T-helper 2 cell treated with Interferon-gamma antibody and Interleukin-4, amounts not matched to agents 5 μg/mL and 100 μg/mL, for 36 hours (primary cell): Measurements from ENCODE around the gene DAAM1.

Experiments used
- DNase-seq: peaks from one replicate; pipeline ENCODE4 v3.0.0; 2021; ENCODE audit warnings: low spot score
- H3K27ac Mint-ChIP-seq: one replicate; pipeline ENCODE4 v1.8.0; 2021; ENCODE audit warnings: mild to moderate bottlenecking, mixed read lengths
- H3K27me3 Mint-ChIP-seq: one replicate; pipeline ENCODE4 v1.8.0; 2021; ENCODE audit warnings: low read depth, mixed read lengths
- H3K36me3 Mint-ChIP-seq: one replicate; pipeline ENCODE4 v1.8.0; 2021; ENCODE audit warnings: low read depth, mixed read lengths
- H3K4me1 Mint-ChIP-seq: one replicate; pipeline ENCODE4 v1.8.0; 2021; ENCODE audit warnings: low read depth, mixed read lengths
- H3K4me3 Mint-ChIP-seq: one replicate; pipeline ENCODE4 v1.8.0; 2022; ENCODE audit warnings: mild to moderate bottlenecking, moderate library complexity, mixed read lengths
- H3K9me3 Mint-ChIP-seq: one replicate; pipeline ENCODE4 v1.8.0; 2021; ENCODE audit warnings: mixed read lengths

The DAAM1 gene

DNA sequence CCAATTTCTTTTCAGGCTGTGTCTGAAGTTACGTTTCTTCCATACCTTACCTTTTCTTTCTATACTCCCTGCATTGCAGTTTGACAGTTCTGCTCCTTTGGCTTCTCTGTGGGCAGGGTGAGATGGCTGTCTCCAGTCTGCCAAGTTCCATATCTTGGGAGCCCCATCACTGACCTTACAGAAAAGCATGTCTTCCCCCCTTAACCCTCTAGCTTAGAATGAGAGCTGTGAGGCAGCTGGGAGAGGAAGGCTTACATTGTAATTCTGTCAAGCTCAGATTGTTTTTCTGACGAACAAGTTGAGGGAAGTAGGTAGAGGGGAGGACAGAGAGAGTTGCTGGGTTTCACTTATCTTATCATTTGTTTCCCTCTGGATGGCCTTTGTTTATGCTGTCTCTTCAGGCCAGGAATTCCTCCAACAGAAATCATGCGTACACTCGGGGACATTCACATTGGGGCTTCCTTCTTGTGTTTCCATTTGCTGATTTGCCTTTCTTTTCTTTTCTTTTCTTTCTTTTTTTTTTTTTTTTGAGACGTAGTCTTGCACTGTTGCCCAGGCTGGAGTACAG is 9.3 kb downstream of the DAAM1 start:
- no peaks in the 10 kb centered on the region for H3K36me3 Mint-ChIP-seq
- no peak overlapping the region for H3K27ac Mint-ChIP-seq
- H3K27me3 Mint-ChIP-seq = peaks cover 3% of the 10 kb centered on the region
- peaks cover 8% of the 10 kb centered on the region for H3K4me1 Mint-ChIP-seq
- no peak overlapping the region for H3K4me3 Mint-ChIP-seq
- no peaks in the 10 kb centered on the region for H3K9me3 Mint-ChIP-seq
- DNase-seq = no peak

GRCh38 chr14:59199205-59199604 is 10.7 kb downstream of the DAAM1 start:
- no peak overlapping the region for H3K4me3 Mint-ChIP-seq
- H3K36me3 Mint-ChIP-seq = no peaks in the 10 kb centered on the region
- no peak for DNase-seq
- H3K27ac Mint-ChIP-seq = no peak overlapping the region
- H3K27me3 Mint-ChIP-seq = no peaks in the 10 kb centered on the region
- peaks cover 6% of the 10 kb centered on the region for H3K4me1 Mint-ChIP-seq
- no peaks in the 10 kb centered on the region for H3K9me3 Mint-ChIP-seq

DNA sequence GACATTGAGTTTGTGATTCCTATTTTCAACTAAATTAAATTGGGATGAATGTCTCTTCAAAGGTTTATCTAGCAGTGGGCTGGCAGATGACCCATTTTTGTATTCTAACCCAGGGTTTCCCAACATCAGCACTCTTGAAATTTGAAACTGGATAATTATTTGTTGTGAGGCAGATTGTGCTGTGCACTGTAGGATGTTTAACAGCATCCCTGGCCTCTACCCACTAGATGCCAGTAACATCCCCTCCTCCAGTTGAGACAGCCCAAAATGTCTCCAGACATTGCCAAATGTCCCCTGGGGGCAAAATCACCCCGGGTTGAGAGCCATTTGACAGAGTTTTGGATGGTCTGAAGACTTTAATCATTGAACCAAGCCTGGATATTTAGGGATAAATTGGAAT is 11.1 kb downstream of the DAAM1 start:
- no peak for DNase-seq
- Mint-ChIP-seq H3K4me1 (peaks cover 6% of the 10 kb centered on the region), H3K27me3 (no peaks in the 10 kb centered on the region), H3K4me3 (no peak overlapping the region), H3K27ac (no peak overlapping the region), H3K36me3 (no peaks in the 10 kb centered on the region), H3K9me3 (no peaks in the 10 kb centered on the region)

DNA sequence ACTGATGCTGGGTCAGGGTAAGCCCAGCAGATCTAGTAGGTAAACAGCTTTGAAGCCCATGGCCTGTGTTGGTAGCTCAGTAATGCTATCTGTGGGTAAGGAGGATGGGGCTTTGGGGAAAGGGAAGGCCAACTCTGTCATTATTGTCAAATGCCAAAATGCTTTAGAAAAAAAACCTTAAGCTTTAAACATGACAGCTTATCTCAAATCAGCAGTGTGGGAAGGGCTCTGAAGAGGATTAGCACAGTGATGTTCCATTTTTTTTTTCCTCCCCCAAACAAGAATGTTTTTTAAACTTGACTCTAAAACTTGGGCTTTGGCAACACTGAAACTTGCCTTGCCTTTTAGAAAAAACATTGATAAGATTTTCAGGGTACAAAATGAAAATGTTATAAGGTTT is 11.7 kb downstream of the DAAM1 start:
- no peak overlapping the region for H3K27ac Mint-ChIP-seq
- peaks cover 6% of the 10 kb centered on the region for H3K4me1 Mint-ChIP-seq
- H3K9me3 Mint-ChIP-seq = no peaks in the 10 kb centered on the region
- DNase-seq = no peak
- H3K27me3 Mint-ChIP-seq = no peaks in the 10 kb centered on the region
- no peaks in the 10 kb centered on the region for H3K36me3 Mint-ChIP-seq
- no peak overlapping the region for H3K4me3 Mint-ChIP-seq

- DNase-seq = no peak
- Mint-ChIP-seq H3K9me3 (no peaks in the 10 kb centered on the region), H3K4me3 (no peak overlapping the region), H3K27me3 (no peaks in the 10 kb centered on the region), H3K27ac (no peak overlapping the region), H3K36me3 (no peaks in the 10 kb centered on the region), H3K4me1 (peaks cover 6% of the 10 kb centered on the region)
Observed at GRCh38 chr14:59202031-59202430, 13.6 kb downstream of the DAAM1 start.

GRCh38 chr14:59204305-59204704 is 15.8 kb downstream of the DAAM1 start:
- H3K27me3 Mint-ChIP-seq = no peaks in the 10 kb centered on the region
- no peak overlapping the region for H3K27ac Mint-ChIP-seq
- H3K4me3 Mint-ChIP-seq = no peak overlapping the region
- H3K4me1 Mint-ChIP-seq = peaks cover 7% of the 10 kb centered on the region
- H3K9me3 Mint-ChIP-seq = no peaks in the 10 kb centered on the region
- H3K36me3 Mint-ChIP-seq = no peaks in the 10 kb centered on the region
- DNase-seq = no peak

- DNase-seq = no peak
- no peak overlapping the region for H3K4me3 Mint-ChIP-seq
- H3K9me3 Mint-ChIP-seq = no peaks in the 10 kb centered on the region
- H3K4me1 Mint-ChIP-seq = peaks cover 4% of the 10 kb centered on the region
- no peak overlapping the region for H3K27ac Mint-ChIP-seq
- peaks cover 3% of the 10 kb centered on the region for H3K27me3 Mint-ChIP-seq
- no peaks in the 10 kb centered on the region for H3K36me3 Mint-ChIP-seq
Observed at GRCh38 chr14:59206892-59207291, 18.4 kb downstream of the DAAM1 start.

DNA sequence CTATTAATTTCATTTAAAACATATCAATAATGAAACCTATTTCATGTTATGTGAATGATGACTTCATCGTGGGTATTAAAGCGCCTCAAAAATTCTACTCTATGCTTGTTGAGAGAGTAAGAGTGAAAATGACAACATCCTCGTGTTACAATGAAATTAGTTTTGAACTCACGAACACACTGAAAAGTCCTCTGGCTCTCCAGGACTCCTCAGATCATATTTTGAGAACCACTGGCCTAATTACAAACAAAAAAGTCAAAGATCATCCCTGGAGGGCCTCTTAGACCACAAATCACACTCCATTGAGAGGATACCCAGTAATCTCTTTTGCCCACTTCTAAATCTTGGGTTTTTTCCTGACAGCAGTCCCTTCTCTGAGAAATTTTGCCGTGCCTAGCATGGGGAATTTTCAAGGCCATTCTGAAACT is 19.1 kb downstream of the DAAM1 start:
- no peak for DNase-seq
- no peaks in the 10 kb centered on the region for H3K9me3 Mint-ChIP-seq
- no peaks in the 10 kb centered on the region for H3K36me3 Mint-ChIP-seq
- H3K27ac Mint-ChIP-seq = no peak overlapping the region
- H3K4me1 Mint-ChIP-seq = peaks cover 1% of the 10 kb centered on the region
- H3K4me3 Mint-ChIP-seq = no peak overlapping the region
- H3K27me3 Mint-ChIP-seq = peaks cover 3% of the 10 kb centered on the region

GRCh38 chr14:59208224-59208814 is 19.9 kb downstream of the DAAM1 start:
- H3K27me3 Mint-ChIP-seq = peaks cover 3% of the 10 kb centered on the region
- no peak overlapping the region for H3K4me3 Mint-ChIP-seq
- H3K4me1 Mint-ChIP-seq = peaks cover 1% of the 10 kb centered on the region
- DNase-seq = no peak
- no peaks in the 10 kb centered on the region for H3K9me3 Mint-ChIP-seq
- no peaks in the 10 kb centered on the region for H3K36me3 Mint-ChIP-seq
- no peak overlapping the region for H3K27ac Mint-ChIP-seq

DNA sequence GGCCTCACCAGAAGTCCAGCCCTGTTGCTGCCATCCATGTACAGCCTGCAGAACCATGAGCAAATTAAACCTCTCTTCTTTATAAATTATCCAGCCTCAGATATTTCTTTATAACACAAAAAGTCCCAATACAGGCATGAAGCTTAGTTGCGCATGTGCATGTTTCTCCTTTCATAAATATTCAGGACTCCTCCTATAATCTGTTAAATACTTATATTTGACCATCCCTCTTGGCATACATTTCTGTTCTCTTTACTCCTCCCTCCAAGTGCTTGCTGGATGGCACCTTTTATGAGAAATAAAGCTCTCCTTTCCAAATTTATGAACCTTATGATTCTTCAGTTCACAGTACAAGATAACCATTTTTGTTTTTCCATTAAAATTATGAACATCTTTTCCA is 20.5 kb downstream of the DAAM1 start:
- H3K9me3 Mint-ChIP-seq = no peaks in the 10 kb centered on the region
- H3K36me3 Mint-ChIP-seq = no peaks in the 10 kb centered on the region
- no peak for DNase-seq
- H3K27me3 Mint-ChIP-seq = peaks cover 3% of the 10 kb centered on the region
- H3K4me1 Mint-ChIP-seq = peaks cover 1% of the 10 kb centered on the region
- no peak overlapping the region for H3K4me3 Mint-ChIP-seq
- H3K27ac Mint-ChIP-seq = no peak overlapping the region

DNA sequence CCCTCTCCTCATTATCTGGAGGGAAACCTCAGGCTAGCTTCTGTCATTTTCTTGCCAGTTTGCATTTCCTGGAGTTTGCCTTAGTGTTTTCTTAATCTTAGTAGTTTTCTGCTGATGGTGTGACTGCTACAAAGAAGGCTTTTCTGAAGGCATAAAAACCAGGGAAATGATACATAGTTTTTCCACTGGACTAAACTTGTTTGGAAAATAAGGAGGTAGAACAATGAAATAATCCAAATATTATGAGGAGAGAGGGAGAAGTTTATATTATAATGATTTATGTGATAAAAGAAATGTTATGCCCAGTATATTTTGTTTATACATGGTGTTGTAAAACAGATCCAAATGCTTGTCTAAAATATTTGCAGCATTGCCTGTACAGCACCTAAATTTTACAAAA is 22.2 kb downstream of the DAAM1 start:
- H3K9me3 Mint-ChIP-seq = no peaks in the 10 kb centered on the region
- H3K4me1 Mint-ChIP-seq = peaks cover 1% of the 10 kb centered on the region
- no peak for DNase-seq
- H3K36me3 Mint-ChIP-seq = no peaks in the 10 kb centered on the region
- no peak overlapping the region for H3K4me3 Mint-ChIP-seq
- peaks cover 3% of the 10 kb centered on the region for H3K27me3 Mint-ChIP-seq
- no peak overlapping the region for H3K27ac Mint-ChIP-seq

- Mint-ChIP-seq H3K27me3 (peaks cover 3% of the 10 kb centered on the region), H3K27ac (no peak overlapping the region), H3K36me3 (no peaks in the 10 kb centered on the region), H3K4me1 (peaks cover 4% of the 10 kb centered on the region), H3K4me3 (no peak overlapping the region), H3K9me3 (no peaks in the 10 kb centered on the region)
- no peak for DNase-seq
Observed at GRCh38 chr14:59213368-59214315, 25.2 kb downstream of the DAAM1 start.

GRCh38 chr14:59214702-59215302 is 26.3 kb downstream of the DAAM1 start:
- Mint-ChIP-seq H3K27ac (no peak overlapping the region), H3K36me3 (no peaks in the 10 kb centered on the region), H3K4me3 (no peak overlapping the region), H3K27me3 (peaks cover 3% of the 10 kb centered on the region), H3K4me1 (peaks cover 3% of the 10 kb centered on the region), H3K9me3 (no peaks in the 10 kb centered on the region)
- DNase-seq = no peak

- H3K36me3 Mint-ChIP-seq = no peaks in the 10 kb centered on the region
- no peaks in the 10 kb centered on the region for H3K9me3 Mint-ChIP-seq
- no peak for DNase-seq
- peaks cover 3% of the 10 kb centered on the region for H3K27me3 Mint-ChIP-seq
- peaks cover 3% of the 10 kb centered on the region for H3K4me1 Mint-ChIP-seq
- no peak overlapping the region for H3K27ac Mint-ChIP-seq
- H3K4me3 Mint-ChIP-seq = no peak overlapping the region
Observed at GRCh38 chr14:59215322-59215721, 26.9 kb downstream of the DAAM1 start.
